ENCODE data around the gene XPOT.

DNA sequence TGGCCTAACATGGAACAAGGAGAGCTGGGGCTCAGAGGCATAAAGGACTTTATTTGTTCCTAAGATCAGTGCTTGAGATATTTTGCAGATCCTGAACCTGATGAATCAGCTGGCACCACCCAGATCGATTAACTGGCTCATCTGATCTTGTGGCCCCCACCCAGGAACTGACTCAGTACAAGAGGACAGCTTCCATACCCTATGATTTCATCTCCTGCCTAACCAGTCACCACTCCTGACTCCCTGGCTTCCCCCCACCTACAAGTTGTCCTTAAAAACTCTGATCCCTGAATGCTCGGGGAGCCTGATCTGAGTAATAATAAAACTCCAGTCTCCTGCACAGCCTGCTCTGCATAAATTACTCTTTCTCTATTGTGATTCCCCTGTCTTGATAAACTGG is 18.7 kb upstream of the XPOT start:
- TF ChIP-seq, protein P1, sequence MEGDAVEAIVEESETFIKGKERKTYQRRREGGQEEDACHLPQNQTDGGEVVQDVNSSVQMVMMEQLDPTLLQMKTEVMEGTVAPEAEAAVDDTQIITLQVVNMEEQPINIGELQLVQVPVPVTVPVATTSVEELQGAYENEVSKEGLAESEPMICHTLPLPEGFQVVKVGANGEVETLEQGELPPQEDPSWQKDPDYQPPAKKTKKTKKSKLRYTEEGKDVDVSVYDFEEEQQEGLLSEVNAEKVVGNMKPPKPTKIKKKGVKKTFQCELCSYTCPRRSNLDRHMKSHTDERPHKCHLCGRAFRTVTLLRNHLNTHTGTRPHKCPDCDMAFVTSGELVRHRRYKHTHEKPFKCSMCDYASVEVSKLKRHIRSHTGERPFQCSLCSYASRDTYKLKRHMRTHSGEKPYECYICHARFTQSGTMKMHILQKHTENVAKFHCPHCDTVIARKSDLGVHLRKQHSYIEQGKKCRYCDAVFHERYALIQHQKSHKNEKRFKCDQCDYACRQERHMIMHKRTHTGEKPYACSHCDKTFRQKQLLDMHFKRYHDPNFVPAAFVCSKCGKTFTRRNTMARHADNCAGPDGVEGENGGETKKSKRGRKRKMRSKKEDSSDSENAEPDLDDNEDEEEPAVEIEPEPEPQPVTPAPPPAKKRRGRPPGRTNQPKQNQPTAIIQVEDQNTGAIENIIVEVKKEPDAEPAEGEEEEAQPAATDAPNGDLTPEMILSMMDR (IDR thresholded peaks at IDR 0.05), result no peak
- TF ChIP-seq POLR2A (IDR thresholded peaks at IDR 0.05), result no peak
